Stimulated activated CD8-positive, alpha-beta memory T cell treated with anti-CD3 and anti-CD28 coated beads, Interleukin-7, amount 100 ng/mL, for 4 hours (primary cell): Measurements from ENCODE around the gene BIRC3.
"Not testable (repeated sequence)": the region's sequence is repeated elsewhere in the genome, so short reads cannot be mapped to it uniquely, and the experiment has no call there.

Experiments used
- DNase-seq, 2 donors: peaks; one replicate each; pipeline ENCODE4 v3.0.0-alpha.2; 2020; ENCODE audit warnings: low read depth in 2 of 2

Gene BIRC3

GRCh38 chr11:102295045-102295444 is 22.2 kb upstream of the BIRC3 start:
- no peak for DNase-seq

DNA sequence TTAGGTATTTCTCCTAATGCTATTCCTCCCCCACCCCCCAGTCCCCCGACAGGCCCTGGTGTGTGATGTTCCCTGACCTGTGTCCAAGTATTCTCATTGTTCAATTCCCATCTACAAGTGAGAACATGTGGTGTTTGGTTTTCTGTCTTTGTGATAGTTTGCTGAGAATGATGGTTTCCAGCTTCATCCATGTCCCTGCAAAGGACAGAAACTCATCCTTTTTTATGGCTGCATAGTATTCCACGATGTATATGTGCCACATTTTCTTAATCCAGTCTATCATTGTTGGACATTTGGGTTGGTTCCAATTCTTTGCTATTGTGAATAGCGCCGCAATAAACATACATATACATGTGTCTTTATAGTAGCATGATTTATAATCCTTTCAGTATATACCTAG is 20.5 kb upstream of the BIRC3 start:
- not testable (repeated sequence) for DNase-seq

DNA sequence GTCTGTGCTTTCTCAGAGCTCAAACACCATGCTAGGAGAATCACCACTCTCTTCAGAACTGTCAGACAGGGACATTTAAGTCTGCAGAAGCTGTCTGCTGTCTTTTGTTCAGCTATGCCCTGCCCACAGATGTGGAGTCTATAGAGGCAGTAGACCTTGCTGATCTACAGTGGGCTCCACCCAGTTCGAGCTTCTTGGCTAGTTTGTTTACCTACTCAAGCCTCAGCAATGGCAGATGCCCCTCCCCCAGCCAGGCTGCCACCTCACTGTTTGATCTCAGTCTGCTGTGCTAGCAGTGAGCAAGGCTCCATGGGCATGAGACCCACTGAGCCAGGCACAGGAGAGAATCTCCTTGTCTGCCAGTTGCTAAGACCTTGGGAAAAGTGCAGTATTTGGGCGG is 16.4 kb upstream of the BIRC3 start:
- DNase-seq: not testable (repeated sequence)

DNA sequence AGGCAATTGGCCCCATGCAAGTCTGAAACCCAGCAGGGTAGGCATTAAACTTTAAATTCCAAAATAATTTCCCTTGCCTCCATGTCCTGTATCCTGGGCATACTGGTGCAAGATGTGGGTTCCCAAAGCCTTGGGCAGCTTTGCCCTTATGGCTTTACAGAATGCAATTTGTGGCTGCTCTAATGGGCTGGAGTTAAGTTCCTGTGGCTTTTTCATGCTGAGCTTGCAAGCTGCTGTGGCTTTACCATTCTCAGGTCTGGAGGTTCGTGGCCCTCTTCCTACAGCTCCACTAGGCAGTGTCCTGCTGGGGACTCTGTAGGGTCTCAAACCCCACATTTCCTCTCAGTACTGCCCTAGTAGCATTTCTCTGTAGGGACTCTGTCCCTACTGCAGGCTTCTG is 15.0 kb upstream of the BIRC3 start:
- no peak for DNase-seq

DNA sequence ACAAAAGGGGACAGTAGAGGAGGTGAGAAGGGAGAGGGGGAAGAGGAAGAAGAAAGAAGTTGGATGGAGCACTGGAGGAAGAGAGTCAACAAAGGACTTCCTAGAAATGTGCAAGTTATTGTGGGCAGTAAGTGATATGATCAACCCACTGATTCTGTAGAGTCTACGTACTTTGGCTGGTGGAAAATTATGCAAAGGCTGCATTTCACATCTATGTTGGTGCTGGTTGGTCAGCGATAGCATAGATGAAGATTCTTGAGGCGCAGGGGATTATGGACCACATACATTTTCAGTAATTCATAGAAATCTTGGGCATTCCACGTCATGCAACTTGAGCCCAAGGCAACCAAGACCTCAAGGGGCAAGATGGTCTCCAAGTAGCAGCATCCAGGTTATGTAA is 12.6 kb upstream of the BIRC3 start:
- no peak for DNase-seq

DNA sequence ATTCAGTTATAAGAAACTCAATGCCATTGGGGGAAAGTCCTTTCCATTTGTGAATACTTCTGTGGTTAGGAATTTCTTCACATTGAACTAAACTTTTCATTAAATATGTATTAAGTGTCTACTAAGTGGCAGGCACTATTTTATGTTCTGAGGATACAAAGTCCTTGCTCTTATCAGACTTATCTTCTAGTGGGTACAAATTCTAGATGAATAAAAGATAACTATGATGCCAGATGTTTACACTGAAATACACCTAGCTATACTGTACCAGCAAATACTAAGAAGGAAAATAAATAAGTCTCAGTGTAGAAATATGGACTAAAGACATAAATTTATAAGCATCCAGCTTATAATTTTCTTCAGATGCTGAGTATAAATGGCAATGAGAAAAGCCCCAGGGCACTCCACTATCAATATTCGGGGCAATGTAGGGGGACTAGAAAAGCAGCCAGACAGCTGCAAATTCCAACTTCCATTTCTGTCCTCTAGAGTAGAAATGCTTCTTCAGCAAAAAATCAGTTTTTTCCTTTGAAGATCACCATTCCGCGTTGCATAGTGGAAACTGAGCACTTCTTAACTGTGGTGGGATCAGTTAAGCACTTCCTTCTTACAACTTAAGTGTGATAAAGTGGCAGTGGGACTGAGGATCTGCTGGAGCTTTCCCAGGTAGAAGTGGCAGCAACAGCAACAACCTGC is 11.8 kb upstream of the BIRC3 start:
- no peak for DNase-seq

DNA sequence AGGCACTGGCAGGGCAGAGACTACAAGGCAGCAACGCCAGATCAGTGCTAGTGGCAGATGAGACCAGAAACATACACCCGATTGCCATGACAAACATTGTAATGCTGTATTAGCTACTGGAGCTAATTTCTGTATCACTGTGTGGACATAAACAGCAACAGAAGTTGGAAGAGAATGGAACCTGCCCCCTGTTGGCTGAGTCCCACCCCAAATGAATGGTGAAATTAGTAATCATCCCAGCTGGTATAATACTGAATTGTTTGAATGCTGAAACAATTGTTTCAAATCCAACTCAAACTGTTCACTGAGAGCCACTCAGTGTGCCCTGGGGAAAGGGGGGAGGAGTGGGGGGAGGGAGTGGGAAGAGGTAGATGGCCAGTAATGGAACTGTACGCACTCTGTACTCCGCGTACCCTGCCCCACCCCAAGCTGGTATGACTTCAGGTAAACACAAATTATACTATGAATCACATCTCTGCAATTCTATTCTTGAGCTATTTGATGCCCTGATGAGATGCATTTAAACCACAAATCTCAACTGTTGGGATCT is 11.2 kb upstream of the BIRC3 start:
- no peak for DNase-seq

- DNase-seq: no peak
Observed at GRCh38 chr11:102306817-102307726, 10.2 kb upstream of the BIRC3 start.

GRCh38 chr11:102307727-102308038 is 9.6 kb upstream of the BIRC3 start:
- DNase-seq: no peak

- DNase-seq: no peak
Observed at GRCh38 chr11:102309621-102310541, 7.4 kb upstream of the BIRC3 start.

- no peak for DNase-seq
Observed at GRCh38 chr11:102312667-102313066, 4.6 kb upstream of the BIRC3 start.

DNA sequence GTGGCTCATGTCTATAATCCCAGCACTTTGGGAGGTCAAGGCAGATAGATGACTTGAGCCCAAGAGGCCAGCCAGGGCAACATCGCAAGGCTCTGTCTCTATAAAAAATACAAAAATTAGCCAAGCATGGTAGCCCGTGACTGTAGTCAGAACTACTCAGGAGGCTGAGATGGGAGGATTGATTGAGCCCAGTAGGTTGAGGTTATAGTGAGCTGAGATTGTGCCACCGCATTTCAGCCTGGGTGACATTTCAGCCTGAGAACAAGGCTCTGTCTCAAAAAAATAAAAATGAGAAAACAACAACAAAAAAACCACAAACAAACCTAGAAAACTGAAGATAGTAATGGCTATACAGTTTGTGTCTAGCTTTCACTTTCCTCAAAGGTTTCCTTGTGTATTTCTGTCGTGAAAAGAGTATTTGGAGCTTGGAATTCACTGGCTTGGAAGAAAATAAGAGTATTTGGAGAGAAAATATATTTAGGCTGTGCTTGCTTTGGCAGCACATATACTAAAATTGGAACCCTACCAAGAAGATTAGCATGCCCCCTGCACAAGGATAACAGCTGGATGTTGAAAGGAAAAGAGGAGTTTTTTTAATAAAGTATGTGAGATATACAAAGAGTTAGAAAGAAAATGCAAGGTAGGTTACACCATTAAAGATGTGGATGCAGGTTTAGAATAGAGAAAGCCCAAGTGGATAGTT is 3.9 kb upstream of the BIRC3 start:
- DNase-seq: no peak

GRCh38 chr11:102314784-102315183 is 2.5 kb upstream of the BIRC3 start:
- DNase-seq: no peak

GRCh38 chr11:102316346-102316904 is 859 bp upstream of the BIRC3 start:
- DNase-seq: no peak

- DNase-seq: no peak
Observed at GRCh38 chr11:102317768-102318103, 452 bp downstream of the BIRC3 start.

DNA sequence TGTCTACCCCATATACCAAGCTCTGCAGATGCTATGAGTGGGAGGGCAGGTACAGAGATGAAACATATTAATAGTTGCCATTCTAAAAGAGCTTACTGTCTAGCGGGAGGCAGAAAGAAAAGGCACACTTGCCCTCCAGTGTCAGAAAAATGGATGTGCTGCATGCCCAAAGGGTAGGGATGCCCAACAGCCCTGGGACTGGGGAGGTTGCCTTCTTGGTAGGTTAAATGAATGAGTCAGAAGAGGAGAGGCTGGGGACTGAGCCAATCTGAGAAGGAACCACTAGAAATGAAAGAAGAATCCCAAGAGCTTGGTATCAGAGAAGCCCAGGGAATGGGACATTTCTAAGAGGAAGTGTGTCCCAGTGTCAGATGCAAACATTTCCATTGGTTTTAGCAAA is 1.2 kb downstream of the BIRC3 start:
- DNase-seq: peak; percentile 33 to 54

DNA sequence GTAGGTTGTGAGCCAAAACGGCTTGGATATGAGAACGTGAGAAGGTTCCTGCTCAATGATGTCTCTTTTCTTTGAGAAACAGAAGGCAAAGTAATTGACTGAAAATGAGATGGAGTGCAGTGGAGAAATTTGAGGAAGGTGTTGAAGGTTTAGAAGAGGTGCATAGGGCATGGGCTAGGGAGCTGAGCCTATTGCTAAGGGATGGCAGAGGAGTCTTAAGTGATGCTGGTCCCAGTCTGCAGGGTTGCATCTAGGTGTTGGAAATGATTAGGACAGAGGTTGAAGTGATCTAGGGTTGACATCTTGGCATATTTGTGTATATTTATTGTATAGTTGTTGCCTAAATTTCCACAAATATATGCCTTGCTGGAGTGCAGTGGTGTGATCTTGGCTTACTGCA is 2.3 kb downstream of the BIRC3 start:
- DNase-seq: no peak

DNA sequence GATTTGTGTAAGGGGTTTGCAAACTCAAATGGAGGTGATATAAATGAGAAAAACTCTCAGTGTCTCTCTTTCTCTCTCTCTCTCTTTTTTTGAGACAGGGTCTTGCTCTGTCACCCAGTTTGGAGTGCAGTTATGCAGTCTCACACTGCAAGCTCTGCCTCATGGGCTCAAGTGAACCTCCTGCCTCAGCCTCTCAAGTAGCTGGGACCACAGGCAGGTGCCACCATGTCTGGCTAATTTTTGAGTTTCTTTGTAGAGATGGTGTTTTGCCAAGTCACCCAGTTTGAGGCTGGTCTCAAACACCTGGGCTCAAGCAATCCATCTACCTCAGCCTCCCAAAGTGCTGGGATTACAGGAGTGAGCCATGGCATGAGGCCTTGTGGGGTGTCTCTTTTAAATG is 2.9 kb downstream of the BIRC3 start:
- no peak for DNase-seq

- DNase-seq: no peak
Observed at GRCh38 chr11:102320679-102321078, 3.4 kb downstream of the BIRC3 start.

- no peak for DNase-seq
Observed at GRCh38 chr11:102322560-102322959, 5.3 kb downstream of the BIRC3 start.
